GM21381 (cell line): Measurements from ENCODE around the gene OTOF.

ENCODE experiments used
- ATAC-seq: cut with Tn5 transposase; IDR thresholded peaks from one replicate; pipeline ENCODE4 v1.9.1; 2021; ENCODE audit warnings: mild to moderate bottlenecking, moderate library complexity; ENCODE audit not compliant: unreplicated experiment

OTOF gene

GRCh38 chr2:26466662-26467310, 11.1 kb downstream of the OTOF start:
- no peak for ATAC-seq

GRCh38 chr2:26465981-26466471, 11.9 kb downstream of the OTOF start:
- ATAC-seq, result no peak

GRCh38 chr2:26465266-26465925, 12.5 kb downstream of the OTOF start:
- ATAC-seq, result no peak

- no peak for ATAC-seq
Measured at GRCh38 chr2:26464390-26465265, 13.3 kb downstream of the OTOF start.

GRCh38 chr2:26463244-26464192, 14.4 kb downstream of the OTOF start:
- ATAC-seq, result no peak

GRCh38 chr2:26462511-26463243, 15.2 kb downstream of the OTOF start:
- no peak for ATAC-seq

- no peak for ATAC-seq
Measured at GRCh38 chr2:26462100-26462499, 15.8 kb downstream of the OTOF start.

- ATAC-seq, result no peak
Measured at GRCh38 chr2:26461601-26462023, 16.3 kb downstream of the OTOF start.

- no peak for ATAC-seq
Measured at GRCh38 chr2:26460613-26461031, 17.3 kb downstream of the OTOF start.

GRCh38 chr2:26459991-26460612, 17.8 kb downstream of the OTOF start:
- no peak for ATAC-seq

- no peak for ATAC-seq
Measured at GRCh38 chr2:26458365-26459042, 19.4 kb downstream of the OTOF start.

GRCh38 chr2:26457695-26458364, 20.1 kb downstream of the OTOF start:
- ATAC-seq, result no peak

- ATAC-seq, result no peak
Measured at GRCh38 chr2:26457251-26457666, 20.7 kb downstream of the OTOF start.

GRCh38 chr2:26456440-26457250, 21.3 kb downstream of the OTOF start:
- no peak for ATAC-seq

GRCh38 chr2:26455670-26456439, 22.1 kb downstream of the OTOF start:
- ATAC-seq, result no peak

- no peak for ATAC-seq
Measured at GRCh38 chr2:26455037-26455669, 22.8 kb downstream of the OTOF start.
